ENCODE results near the gene PDPN.

DNA sequence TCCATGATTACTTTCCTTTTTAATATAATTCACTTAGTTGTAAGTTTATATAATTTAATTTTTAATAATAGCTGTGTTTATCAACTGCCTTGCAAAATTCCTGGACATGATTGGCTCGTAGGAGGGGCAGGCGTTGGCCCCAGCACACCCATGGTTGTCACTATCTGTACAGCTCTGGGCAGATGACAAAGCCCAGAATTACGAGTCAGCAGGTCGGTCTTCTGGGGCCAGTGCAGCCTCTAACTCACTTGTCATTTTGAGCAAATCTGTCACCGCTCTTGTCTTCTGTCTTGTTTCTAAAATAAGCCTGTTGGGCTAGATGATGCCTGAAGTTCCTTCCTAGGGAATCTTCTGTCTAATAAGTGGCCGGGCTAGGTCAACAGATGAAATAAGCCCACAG is 48.4 kb upstream of the PDPN start:
- TF ChIP-seq, protein P1, sequence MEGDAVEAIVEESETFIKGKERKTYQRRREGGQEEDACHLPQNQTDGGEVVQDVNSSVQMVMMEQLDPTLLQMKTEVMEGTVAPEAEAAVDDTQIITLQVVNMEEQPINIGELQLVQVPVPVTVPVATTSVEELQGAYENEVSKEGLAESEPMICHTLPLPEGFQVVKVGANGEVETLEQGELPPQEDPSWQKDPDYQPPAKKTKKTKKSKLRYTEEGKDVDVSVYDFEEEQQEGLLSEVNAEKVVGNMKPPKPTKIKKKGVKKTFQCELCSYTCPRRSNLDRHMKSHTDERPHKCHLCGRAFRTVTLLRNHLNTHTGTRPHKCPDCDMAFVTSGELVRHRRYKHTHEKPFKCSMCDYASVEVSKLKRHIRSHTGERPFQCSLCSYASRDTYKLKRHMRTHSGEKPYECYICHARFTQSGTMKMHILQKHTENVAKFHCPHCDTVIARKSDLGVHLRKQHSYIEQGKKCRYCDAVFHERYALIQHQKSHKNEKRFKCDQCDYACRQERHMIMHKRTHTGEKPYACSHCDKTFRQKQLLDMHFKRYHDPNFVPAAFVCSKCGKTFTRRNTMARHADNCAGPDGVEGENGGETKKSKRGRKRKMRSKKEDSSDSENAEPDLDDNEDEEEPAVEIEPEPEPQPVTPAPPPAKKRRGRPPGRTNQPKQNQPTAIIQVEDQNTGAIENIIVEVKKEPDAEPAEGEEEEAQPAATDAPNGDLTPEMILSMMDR (conservative IDR thresholded peaks at IDR 0.05): no peak
- TF ChIP-seq EZH2 (IDR thresholded peaks at IDR 0.05; ENCODE audit: low read depth): no peak

Data from PC-9 (cell line).